B cell (primary cell): ENCODE results near the gene TSPAN16.

Experiments
- EZH2 ChIP-seq: IDR thresholded peaks from 2 replicates; pipeline ENCODE4 v1.6.1; 2012; ENCODE audit warnings: borderline replicate concordance, low read depth, mild to moderate bottlenecking, moderate library complexity, low read length; ENCODE audit not compliant: insufficient read depth, poor library complexity, severe bottlenecking
- TF ChIP-seq, protein P1 (sequence below): fragments of 200-600 bp; IDR thresholded peaks from one replicate; pipeline ENCODE4 v1.8.0; 2022; ENCODE audit warnings: antibody characterized with exemption, mild to moderate bottlenecking

DNA sequence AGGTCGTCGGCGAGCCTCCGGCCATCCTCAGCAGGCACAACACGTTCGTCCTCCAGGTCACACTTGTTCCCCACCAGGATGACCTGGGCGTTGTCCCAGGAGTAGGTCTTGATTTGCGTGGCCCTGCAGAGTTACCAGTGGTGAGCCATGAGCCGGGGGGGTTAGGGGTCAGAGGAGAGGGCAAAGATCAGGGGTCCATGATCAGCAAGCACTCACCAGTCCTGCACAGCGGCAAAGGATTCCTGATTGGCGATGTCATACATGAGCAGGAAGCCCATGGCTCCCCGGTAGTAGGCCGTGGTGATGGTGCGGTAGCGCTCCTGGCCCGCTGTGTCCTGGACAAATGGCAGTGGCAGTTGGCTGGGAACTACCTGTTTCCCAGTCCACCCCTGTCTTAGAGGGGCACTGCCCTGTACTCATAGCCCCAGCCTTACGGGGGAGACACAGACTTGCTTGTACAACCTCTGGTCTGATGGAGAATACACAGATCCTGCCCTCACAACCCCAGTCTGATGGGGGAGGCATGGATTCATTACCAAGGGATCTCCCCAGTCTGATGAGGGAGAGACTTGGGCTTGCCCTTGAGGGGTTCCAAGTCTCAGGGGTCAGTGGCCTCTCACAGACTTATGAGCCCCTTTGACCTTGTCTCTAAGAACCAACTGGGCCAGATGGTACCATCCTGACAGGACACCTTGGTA, 39.6 kb downstream of the TSPAN16 start:
- TF ChIP-seq, protein P1, sequence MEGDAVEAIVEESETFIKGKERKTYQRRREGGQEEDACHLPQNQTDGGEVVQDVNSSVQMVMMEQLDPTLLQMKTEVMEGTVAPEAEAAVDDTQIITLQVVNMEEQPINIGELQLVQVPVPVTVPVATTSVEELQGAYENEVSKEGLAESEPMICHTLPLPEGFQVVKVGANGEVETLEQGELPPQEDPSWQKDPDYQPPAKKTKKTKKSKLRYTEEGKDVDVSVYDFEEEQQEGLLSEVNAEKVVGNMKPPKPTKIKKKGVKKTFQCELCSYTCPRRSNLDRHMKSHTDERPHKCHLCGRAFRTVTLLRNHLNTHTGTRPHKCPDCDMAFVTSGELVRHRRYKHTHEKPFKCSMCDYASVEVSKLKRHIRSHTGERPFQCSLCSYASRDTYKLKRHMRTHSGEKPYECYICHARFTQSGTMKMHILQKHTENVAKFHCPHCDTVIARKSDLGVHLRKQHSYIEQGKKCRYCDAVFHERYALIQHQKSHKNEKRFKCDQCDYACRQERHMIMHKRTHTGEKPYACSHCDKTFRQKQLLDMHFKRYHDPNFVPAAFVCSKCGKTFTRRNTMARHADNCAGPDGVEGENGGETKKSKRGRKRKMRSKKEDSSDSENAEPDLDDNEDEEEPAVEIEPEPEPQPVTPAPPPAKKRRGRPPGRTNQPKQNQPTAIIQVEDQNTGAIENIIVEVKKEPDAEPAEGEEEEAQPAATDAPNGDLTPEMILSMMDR: no peak
- no peak for TF ChIP-seq EZH2
